GM10847 (cell line): Measurements from ENCODE around the gene FEZF2.

ENCODE experiments used
- POLR2A ChIP-seq: IDR thresholded peaks from 2 replicates; pipeline ENCODE4 v1.6.1; 2011; ENCODE audit not compliant: insufficient read length; ENCODE audit errors: extremely low read depth

Gene FEZF2

GRCh38 chr3:62376906-62377877 lies 3.8 kb upstream of the FEZF2 start:
- no peak for TF ChIP-seq POLR2A

- no peak for TF ChIP-seq POLR2A
These were observed 3.0 kb upstream of the FEZF2 start for GRCh38 chr3:62376454-62376720.

DNA sequence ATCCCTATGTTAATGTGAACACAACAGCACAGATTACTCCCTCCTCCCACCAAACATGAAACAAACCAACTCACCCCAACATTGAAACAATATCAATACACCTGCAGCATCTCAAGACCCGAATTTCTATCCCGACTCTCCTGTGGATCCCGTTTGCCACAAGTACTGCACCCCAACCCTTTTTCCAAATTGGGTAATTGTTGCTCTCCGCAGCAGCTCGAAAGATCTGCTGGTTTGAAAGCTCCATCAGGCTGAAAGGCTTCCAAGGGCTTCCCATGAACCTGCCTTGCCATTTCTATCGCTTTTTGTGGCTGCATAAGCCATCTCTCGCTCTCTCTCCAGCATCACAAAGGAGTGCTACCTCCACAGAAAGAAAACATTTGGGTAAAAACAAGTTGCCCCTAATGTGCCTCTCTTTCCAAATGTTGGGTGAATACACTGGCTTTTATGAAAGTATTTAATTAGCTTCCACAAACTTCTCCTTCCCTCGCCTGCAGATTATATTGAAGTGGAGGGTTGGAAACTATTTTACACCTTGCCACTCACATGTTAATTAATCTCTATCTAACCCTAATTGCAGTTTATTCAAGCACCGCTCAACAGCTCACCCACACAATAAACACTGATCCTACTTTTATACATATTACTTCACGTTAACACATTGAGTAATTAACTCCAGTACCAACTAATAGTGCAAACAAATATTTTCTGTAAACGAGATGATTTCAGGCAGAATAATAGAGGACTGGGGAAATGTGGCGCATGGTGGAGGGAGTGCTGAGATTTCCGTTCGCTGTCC lies 2.5 kb upstream of the FEZF2 start:
- TF ChIP-seq POLR2A: no peak

GRCh38 chr3:62374341-62375218 lies 1.2 kb upstream of the FEZF2 start:
- no peak for TF ChIP-seq POLR2A

- no peak for TF ChIP-seq POLR2A
These were observed 474 bp upstream of the FEZF2 start for GRCh38 chr3:62373714-62374333.

GRCh38 chr3:62372621-62373041 lies 719 bp downstream of the FEZF2 start:
- TF ChIP-seq POLR2A: no peak

- TF ChIP-seq POLR2A: no peak
These were observed 1.4 kb downstream of the FEZF2 start for GRCh38 chr3:62371720-62372591.

- no peak for TF ChIP-seq POLR2A
These were observed 2.3 kb downstream of the FEZF2 start for GRCh38 chr3:62370858-62371719.

DNA sequence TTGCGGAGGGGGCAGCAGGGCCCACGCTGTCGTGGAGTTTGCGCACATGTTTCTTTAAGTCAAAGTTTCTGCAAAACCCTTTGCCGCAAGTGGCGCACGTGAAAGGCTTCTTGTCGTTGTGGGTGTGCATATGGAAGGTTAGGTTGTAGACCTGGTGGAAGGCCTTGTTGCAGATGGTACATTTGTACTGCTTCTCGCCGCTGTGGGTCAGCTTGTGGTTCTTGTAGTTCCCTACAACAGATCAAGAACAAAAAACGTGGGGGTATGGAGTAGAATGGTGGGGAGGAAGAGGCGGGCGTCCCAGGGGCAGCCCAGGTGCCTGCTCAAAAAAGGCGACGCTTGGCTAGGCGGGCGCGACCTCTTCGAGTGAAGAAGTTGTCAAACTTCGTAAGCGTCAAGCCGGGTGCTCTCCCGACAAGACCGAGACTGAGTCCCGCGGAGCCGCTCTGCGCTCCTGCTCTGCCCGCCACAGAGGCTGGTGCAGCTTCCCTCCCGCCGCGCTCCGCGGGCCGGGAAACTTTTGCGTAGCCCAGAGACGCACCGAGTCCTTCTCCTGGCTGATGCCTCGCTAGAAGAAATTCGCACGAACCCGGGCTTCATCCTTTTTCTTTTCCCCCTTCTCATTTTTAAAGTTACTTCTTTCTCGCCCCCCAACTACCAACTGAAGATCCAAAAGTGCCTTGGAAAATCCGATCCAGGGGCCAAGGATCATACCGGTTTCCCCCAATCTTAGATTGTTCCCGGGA lies 3.1 kb downstream of the FEZF2 start:
- no peak for TF ChIP-seq POLR2A

DNA sequence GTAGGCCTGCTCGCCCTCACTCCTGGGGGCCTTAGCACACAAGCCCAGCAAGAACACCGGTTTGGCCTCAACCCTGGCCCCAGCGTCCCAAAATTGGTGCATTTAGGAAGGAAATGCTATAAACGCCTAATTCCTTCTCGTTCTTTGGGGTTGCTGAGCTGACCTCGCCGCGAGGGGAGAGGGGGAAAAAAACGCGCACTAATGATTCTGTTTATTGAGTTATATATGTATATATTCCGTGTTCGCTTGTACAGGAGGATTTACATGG lies 3.9 kb downstream of the FEZF2 start:
- no peak for TF ChIP-seq POLR2A

GRCh38 chr3:62368705-62369475 lies 4.5 kb downstream of the FEZF2 start:
- TF ChIP-seq POLR2A: no peak

- TF ChIP-seq POLR2A: no peak
These were observed 5.1 kb downstream of the FEZF2 start for GRCh38 chr3:62368290-62368704.

DNA sequence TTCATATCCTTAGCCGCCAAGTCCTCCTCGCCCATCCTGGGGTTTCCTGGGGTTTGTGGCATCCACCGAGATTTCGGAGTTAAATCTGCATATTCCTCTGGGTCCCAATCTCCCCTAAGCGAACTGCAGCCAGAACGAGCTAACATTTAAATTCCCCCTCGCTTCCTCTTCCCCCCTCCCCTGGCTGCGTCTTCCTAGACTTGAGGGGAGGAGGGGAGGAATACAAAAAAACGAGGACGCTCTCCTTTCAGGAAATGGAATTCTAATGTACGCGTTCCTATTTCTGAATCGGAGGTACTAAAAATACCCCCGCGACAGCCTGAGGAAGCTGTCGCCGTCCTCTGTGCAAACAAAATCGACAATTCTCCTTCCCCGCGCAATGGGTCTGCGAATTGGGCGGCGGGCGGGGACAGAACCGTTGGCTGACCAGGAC lies 5.6 kb downstream of the FEZF2 start:
- no peak for TF ChIP-seq POLR2A
